Islet of Langerhans (tissue), 1 donor: ENCODE measurements around the gene KCNS1.
"Not testable (repeated sequence)": the region's sequence is repeated elsewhere in the genome, so short reads cannot be mapped to it uniquely, and the experiment has no call there.

Source experiments
- FAIRE-seq: peaks from one replicate; lab custom pipeline; 2011; peaks lifted over from hg19 to GRCh38; lab: Jason Lieb, UNC

The KCNS1 gene

DNA sequence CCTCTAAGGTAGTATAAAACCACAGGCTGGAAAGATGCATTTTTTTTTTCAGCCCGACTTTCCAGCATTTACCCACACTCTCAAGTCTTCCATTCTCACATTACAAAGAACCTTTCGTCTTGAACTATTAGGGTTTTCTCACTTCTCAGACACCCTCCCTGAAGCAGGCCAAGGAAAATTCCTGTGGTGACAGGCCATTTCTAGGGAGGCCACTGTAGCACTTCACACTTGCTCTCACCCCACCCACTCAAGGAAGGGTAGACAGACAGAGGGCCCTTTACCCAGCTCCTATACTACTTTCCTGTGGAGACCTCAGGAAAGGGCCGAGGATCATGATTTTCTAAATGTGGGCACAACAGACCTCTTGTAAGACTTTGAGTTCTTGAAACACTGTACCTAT is 27.7 kb downstream of the KCNS1 start:
- no peak for FAIRE-seq

DNA sequence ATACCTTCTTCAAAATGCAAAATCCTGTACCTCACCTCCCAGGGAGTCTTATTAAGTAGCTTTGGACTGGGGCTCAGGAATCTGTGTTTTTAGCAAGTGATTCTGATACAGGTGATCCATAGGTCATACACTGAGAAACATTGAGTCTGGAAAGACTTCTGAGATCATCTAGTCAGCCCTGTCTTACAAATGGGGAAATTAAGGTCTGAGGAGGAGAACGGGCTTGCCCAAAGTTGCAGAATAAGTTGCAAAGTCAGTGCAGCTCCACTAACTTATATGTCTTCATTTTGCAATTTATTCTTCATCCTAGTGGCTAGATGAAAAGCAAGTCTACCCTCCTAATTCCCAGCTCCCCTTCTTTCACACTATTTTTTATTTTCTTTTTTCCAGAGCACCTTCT is 28.9 kb downstream of the KCNS1 start:
- FAIRE-seq, result no peak

GRCh38 chr20:45070932-45071632 is 29.8 kb downstream of the KCNS1 start:
- no peak for FAIRE-seq

DNA sequence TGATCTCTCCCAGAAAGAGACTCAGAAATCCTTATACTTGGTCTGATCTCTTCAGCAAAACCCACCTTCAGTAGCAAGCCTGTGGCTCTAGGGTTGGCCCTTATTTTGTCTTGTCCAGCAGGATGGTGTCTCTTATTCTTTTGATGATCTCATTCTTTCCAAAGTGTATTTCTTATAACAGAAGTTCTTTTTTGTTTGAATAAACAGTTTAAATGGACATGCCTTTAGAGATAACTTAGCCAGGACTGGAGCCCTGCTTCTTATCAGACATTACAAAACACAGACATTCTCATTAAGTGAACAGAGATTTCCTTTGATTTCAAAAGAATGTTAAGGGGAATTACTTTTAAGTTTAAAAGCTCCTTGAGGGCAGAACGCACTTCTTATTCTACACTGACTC is 31.7 kb downstream of the KCNS1 start:
- FAIRE-seq, result no peak

GRCh38 chr20:45067558-45067957 is 33.4 kb downstream of the KCNS1 start:
- no peak for FAIRE-seq

- FAIRE-seq, result no peak
Observed at GRCh38 chr20:45067087-45067486, 33.8 kb downstream of the KCNS1 start.

GRCh38 chr20:45066372-45066771 is 34.6 kb downstream of the KCNS1 start:
- no peak for FAIRE-seq

DNA sequence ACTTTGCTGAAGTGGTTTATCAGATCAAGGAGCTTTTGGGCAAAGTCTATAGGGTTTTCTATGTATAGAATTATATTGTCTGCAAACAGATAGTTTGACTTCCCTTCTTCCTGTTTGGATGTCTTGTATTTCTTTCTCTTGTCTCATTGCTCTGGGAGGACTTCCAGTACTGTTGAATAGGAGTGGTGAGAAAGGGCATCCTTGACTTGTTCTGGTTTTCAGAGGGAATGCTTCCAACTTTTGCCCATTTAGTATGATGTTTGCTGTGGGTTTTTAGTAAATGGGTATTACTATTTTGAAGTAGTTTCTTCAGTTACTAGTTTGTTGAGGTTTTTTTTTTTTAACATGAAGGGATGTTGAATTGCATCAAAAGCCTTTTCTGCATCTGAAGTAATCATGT is 36.1 kb downstream of the KCNS1 start:
- no peak for FAIRE-seq

DNA sequence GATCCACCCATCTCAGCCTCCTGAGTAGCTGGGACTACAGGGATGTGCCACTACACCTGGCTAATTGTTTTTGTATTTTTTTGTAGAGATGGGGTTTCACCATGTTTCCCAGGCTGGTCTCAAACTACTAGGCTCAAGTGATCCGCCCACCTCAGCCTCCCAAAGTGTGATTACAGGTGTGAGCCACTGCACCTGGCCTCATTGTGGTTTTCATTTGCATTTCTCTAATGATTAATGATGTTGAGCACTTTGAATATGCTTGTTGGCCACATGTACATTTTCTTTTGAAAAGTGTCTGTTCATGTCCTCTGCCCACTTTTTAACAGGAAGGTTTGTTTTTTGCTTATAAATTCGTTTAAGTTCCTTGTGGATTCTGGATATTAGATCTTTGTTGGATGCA is 37.8 kb downstream of the KCNS1 start:
- not testable (repeated sequence) for FAIRE-seq

DNA sequence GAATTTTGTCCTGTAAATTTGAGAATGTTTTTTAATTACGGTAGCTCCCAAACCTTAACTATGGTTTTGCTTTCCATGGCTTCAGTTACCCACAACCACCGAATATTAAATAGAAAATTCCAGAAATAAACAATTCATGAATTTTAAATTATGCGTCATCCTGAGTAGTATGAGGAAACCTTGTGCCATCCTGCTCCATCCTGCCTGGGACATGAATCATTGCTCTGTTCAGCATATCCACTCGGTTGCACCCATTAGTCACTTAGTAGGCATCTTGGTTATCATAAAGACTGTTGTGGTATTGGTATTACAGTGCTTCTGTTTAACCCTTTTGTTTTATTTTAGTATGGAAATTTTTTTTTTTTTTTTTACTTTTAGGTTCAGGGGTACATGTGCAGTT is 39.7 kb downstream of the KCNS1 start:
- FAIRE-seq, result no peak

GRCh38 chr20:45060294-45060693 is 40.6 kb downstream of the KCNS1 start:
- FAIRE-seq, result no peak

DNA sequence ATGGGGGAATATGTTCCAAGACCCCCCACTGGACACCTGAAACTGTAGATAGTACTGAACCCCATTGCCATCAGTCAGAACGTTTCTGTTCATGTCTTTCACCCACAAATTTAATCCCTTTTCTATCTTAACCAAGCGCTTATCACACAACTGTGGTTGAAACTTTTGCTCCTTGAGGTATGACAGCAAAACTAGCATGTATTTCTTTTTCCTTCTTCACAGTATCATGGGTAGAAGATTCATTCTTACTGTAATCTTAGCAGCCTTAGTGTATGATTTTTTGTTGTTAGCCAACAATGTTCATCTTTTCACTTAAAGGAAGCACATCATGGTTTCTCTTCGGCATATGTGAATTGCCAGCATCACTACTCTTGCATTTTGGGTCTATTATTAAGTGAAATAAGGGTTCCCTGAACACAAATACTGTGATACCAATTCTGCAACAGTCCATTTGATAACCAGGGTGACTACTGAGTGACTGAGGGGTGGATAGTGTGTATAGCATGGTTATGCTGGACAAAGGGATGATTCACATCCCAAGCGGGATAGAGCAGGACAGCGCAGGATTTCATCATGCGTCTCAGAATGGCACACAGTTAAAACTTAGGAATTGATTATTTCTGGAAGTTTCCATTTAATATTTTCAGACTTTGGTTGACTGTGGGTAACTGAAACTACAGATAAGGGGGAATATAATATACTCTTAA is 41.8 kb downstream of the KCNS1 start:
- FAIRE-seq, result no peak

- no peak for FAIRE-seq
Observed at GRCh38 chr20:45058168-45058850, 42.6 kb downstream of the KCNS1 start.

- FAIRE-seq, result no peak
Observed at GRCh38 chr20:45056473-45057173, 44.3 kb downstream of the KCNS1 start.

DNA sequence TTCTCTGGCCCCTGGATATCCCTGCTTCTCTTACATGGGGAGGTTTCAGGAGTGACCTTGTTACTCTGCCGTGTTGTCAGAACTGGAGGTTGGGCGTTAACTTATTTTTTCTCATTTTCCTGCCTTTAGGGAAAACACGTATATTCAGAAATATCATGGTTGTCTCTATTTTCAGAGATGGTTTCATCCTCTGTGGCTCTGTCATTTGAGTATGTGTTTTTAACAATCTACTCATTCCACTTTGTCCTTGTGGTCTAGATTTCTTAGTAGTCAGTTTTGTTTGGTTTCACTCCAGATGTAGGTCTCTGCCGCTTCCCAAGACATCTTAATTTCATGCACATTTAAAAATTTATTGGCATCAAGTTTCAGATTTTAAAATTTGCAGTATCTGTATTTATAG is 45.9 kb downstream of the KCNS1 start:
- no peak for FAIRE-seq

DNA sequence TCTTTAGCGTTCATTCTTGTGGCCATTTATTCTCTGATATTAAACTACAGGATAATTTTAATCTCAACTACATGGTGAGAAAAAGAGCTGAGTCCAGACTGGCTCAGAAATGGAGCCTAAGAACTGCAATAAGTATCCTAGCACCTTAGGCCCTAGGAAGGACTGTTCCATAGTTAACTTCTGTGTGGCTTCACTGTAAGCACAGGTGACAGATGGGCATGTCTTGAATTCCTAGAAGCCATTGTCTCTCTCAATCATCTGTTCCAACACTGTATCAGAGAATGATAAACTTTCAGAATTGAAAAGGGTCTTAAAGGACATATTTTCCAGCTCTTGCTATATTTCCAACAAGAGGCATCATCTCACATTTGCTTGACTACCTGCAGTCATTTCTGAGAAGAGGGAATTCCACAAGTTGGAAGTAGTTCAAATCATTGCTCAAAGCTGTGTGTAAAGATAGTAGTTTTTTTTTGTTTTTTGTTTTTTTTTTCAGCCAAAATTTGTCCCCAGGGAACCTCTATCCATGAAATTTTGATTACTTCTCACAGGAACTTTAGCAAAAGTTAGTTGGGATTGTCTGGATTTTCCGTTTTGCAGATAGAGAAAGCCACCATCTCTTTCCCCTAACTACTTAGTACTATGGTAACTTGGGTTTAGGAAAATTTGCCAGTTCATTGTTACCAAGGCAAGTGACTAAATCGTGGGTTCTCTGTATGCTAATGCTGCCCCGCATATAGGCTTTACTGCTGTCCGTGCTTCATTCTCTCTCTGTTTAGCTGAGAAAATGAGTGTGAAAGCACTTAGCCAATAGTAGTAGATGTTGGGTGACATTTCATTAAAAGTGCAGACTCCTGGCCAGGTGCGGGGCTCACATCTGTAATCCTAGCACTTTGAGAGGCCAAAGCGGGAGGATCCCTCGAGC is 47.2 kb downstream of the KCNS1 start:
- no peak for FAIRE-seq

DNA sequence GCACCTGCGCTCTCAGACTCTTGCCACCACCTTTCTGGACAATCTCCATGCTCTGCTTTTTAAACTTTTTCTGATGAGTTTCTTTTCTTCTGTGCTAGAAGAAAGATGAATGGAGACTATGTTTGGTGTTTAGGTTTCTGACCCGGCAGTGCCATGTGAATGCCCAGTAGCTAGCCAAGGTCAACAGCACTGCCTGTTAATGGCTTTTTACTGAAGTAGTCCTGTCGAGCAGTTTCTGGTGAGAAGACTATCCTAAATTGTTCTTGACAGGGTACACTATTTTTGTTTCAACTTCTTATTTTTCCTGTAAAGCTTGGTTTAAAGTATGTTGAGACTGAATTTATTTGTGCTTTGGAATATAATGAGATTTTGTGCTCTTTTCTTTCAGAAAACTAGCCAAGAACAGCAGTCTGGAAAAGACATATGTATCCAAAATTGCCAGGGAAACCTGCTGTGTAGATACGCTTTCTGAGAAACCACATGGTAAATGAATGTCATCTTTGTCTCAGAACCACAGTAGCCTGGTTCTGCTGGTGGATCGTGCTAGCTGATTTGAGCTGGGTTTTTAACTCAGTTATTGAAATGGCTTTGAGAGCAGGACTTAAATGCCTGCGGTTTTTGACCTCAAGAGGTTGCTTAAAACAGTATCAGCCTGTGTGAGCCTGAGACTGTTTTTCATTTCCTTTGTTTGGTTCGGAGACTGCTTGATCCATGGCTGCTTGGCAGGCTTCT is 48.1 kb downstream of the KCNS1 start:
- FAIRE-seq, result no peak

DNA sequence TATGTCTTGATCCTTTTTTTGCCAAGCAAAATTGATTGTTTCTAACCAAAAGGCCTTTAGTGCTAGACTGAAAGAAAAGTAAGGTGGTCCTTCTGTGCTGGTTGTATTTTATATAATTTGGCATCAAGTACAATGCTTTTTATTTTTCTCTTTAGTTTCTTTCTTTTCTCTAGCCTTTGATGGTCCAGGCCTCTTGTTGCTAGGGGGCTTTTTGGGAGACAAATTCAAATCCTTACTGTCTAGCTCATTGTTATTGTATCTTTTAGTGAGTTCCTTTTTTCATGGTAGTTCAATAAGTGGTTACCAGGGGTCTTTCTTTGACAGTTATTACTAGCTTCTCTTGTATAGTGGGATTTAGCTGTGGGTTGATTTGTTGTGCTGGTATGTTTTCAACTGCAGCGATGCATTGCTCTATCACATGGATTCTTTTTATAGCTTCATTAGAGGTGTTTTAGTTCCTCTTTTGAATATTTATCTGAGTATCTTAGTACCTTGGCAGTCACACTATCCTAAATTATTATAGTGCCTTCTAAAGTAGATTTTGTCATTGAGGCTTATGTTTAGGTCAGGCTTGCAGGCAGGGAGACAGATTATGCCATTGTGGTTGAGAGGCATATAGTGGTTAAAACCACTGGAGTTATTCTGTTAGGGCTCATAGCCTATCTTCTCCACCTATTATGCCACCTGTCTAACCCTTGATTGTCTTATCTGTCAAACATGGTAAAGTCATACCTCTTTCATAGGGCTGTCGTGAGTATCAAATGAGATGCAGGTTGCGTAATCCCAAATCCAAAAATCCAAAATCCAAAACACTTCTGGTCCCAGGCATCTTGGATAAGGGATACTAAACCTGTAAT is 49.5 kb downstream of the KCNS1 start:
- FAIRE-seq, result no peak

DNA sequence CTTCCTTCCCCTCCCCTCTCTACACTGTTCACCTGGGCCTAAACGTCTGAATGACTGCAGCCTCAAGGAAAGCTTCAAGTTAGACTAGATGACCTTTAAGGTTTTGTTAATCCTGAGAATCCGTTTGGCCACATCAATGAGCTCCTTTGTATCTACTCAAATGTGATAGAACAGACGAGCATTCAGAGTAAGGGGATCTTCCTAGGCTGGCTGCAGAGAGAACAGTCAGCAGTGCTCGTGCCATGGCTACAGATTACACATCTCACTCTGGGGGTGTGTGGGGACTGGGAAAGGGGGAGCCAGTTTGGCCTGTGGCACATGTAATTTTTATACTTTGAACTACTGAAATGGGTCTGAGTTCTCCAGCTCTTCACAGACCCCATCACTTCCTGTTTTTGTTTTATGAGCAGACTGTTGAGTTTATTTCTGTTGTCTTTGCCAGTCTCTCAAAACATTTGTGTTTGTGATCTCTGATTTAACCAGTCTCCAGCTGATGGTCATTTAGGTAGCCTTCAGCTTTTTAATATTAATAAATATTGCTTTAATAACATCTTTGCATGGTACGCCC is 50.9 kb downstream of the KCNS1 start:
- FAIRE-seq, result no peak

DNA sequence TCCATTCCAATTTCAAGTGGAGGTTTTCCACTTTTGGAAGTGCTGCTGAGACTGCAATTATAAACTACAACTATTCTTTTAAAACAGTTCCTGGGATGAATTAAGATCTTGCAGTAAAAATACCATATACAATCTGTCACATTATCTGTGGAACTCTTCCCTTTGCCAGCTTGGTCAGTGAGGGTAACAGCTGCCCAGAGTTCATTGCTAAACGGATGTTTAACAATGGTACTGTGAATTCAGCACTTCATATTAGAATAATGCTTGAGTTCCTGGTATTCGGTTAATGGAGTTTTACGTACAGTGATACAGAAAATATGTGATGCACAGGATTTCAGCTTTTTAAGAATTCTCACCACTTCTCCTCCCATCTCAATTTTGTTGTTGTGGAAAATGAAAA is 51.5 kb downstream of the KCNS1 start:
- no peak for FAIRE-seq
